Activated T-helper 1 cell treated with anti-CD3 and anti-CD28 coated beads, Interleukin-2, amount 50 U/mL, for 16 hours (primary cell): ENCODE data around the gene OR2T34.
"Not testable (repeated sequence)": the region's sequence is repeated elsewhere in the genome, so short reads cannot be mapped to it uniquely, and the experiment has no call there.

Experiments used
- DNase-seq, 2 donors: peaks; one replicate each; pipeline ENCODE4 v3.0.0-alpha.2; 2020; ENCODE audit warnings: low read depth in 1 of 2, low spot score in 1 of 2

Gene OR2T34

DNA sequence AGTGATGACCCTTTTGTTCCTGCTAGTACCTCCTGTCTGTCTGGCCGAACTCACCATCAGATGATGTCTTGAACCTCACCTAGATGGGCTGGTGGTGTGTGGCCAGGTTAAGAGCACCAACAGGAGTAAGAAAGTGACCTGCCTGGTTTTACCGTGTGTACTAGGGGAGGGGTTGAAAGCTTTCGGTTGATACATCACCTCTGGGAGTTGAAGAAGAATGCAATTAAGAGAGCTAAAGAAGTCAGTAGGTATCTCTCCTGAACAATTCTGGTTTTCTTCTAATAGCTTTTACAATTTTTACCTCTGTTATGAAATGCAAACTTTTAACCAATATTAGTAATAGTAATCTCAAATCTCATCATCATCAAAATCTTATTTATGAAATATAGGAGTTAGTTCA lies 11.9 kb downstream of the OR2T34 start, which contains the start of gene OR2T29:
OR2T29 (minus strand) TSS at position 101 of the 400 bp plus-strand sequence. CDS start 3,281 bp downstream, outside the sequence.
- not testable (repeated sequence) for DNase-seq

DNA sequence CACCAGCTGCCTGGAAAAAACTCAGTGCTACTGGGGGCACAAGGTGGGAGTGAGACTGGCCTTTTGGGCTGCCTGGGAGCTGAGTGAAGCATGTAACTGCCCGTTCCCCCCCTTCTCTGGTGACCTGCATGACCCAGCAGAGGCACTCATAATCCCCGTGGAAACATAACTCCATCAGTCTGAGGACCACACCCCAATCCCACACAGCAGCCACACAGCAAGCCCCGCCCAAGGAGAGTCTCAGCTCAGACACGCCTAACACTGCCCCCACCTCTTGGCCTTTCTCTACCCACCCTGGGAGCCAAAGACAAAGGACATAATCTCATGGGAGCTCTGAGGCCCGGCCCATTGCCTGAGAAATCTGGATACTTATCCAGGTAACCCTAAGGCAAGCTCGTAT lies 23.5 kb downstream of the OR2T34 start:
- not testable (repeated sequence) for DNase-seq

- not testable (repeated sequence) for DNase-seq
Observed at GRCh38 chr1:248547383-248547782, 27.2 kb downstream of the OR2T34 start.

DNA sequence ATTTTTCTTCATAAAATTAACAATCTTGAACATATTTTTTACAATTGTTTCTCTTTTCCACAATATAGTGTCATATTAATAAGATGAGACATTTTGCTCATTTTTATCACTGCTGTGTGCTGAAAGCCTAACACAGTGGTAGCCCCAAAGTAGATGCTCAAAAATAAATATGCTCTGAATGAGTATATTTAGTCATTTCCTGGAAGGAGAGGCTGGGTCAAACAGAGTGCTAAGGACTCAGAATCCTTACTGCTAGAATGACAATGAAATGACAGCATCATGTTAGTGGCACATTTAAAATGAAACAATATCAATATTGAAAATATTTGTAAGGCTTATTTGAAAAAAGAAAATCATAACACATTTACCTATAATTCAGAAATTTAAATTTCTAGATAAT lies 37.1 kb downstream of the OR2T34 start:
- DNase-seq = not testable (repeated sequence)
